Subcutaneous adipose tissue (tissue), 4 donors: ENCODE measurements around the gene DSTN. TPM values are rescaled to one million over a fixed set of nuclear protein-coding genes. Genes with fewer than 3 reads are reported as not detected.

ENCODE experiments used
- CTCF ChIP-seq: fragments of 450-650 bp; IDR thresholded peaks from one replicate; pipeline ENCODE4 v1.5.1; 2016; ENCODE audit warnings: low read depth, mild to moderate bottlenecking, control low read depth, antibody characterized with exemption, moderate library complexity
- total RNA-seq, 4 donors: library from RNA; depleted of rRNA; stranded (reverse); fragments of >200 nt; gene quantifications; one replicate each; pipeline ENCODE4 v1.1.0, GENCODE V29; 2016

Gene DSTN
- total RNA-seq, 4 donors from 2014 or later: 177 to 276 (median 212) TPM

DNA sequence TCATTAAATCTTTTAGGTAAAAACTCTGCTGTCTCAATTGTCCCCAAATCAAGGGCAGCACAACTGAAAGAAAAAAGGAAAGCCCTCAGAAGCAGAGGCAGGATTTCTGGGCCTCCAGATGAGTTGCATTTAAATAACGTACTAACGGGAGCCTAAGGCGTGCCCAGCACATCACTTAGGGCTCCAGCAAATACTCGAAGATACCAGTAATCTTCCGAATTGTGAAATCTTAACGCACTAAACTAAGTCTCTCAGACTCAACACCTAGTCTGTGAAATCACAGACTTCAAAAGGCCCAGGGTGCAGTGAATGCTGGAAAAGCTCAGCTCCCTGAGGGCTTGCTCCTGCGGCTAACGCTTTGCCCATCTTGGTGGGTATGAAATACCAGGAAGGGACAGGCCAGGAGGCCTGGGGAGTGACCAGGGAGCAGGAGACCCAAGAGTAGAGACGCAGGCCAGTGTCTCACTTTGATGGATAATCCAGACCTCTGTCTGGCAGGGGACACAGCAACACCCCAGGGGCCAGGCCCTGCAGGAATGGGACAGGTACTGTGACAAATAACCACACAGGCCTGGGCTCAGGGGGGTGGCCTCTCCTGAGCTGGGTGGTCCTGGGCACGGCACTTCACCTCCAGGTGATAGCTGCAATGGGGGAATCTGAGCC, 75.8 kb downstream of the DSTN start:
- no peak for TF ChIP-seq CTCF

DNA sequence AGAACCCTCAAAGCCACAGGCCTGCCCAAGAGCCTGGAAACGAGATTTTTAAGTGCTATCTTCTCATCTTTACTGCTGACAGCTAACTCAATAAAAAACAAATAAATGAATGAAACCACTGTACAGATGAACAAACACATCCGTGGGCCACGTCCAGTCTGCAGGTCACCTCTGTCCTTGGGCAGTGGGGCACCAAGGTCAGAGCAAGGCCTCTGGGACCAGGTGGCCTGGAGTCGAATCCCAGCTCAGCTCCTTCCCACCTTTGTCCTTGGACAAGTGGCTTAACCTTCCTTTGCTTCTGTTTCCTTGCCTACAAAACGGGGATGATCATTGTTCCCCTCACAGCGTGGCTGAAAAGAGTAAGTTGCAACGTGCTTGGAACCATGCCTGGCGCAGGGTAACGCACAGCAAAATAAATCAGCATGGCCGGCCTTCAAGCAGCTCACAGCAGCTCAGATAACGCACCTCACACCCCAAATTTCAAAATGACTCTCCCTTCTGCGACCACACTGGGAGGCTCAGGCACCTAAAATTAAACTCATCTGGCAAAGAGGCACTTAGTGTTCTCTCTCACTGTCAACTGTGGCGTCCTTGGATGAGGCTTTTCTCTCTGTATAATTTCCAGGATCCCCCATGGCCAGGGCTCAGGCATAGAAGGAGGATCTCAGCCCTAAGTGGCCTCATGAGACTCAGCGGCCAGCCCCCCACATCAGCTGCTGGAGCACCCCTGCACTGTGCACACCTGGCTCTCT, 76.5 kb downstream of the DSTN start:
- no peak for TF ChIP-seq CTCF

DNA sequence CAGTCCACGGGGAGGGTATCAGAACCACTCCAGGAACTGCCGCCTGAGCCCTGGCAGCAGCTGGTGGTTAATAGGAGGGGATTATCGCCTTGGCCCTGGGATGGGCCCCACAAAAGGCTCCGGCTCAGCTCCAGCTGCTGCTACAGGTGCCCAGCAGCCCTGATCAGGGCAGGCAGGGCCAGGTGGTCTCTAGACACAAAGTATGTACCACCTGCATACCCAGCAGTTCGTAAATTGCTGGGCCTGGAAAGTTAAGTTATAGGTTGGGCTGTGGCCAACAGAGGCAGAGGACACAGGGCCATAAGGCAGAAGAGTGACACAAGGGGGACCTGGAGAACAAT, 77.1 kb downstream of the DSTN start:
- no peak for TF ChIP-seq CTCF

DNA sequence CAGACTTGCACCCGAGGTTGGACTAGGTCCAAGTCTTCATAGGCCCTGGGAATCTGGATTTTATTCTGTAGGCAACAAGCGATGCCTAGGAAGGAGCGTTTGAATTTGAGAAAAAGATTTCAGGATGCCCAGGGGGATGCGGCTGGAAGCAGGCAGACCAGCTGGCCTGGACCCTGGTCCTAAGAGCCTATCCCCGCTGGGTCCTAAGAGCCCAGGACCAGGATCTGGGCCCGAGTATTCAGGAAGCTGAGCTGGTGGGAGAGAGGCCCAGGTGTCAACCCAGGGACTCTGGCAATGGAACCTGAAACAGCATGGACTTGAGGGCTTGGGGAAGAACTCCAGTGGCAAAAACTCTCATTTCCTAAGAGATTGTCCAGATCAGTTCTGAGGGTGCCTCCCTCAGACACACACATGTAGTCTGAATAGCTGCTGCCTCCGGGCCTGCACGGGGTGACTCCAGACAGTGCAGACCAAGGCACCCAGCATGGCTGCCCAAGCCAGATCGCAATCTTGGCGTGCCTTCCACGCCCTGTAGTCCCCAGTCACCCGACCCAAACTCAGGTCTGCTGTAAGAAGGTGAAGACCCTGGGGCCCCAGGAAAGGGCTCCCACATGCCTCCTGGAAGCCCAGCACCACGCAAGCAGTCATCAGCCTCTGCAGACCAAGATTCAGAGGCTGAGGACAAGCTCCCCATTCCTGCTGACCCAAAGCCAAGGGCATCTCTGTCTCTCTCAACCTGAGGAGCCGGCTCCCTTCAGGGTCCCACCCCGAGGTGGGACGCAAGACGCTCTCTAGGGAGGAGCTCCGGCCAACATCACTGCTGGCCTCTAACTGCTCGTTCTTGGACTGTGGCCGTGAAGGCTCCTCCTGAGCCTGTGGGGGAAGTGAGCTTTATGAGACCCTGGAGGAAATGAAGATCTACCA, 77.8 kb downstream of the DSTN start:
- TF ChIP-seq CTCF: no peak

DNA sequence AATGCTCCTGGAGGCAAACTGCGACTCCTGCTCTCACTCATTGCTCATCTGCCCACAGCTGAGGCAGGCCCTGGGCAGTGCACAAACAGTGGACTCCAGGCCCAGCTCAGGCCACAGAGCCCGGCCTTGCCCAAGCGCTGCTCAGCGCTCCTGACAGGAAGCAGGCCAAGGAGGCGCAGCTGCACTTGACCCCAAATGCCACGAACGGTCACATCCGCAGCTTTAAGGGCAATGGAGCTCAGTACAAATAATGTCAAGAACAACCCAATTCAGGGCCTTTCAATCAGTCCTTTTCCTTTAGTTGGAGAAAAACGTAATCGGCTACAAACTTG, 78.4 kb downstream of the DSTN start:
- TF ChIP-seq CTCF: no peak

- no peak for TF ChIP-seq CTCF
Measured at GRCh38 chr20:17648791-17649730, 79.2 kb downstream of the DSTN start.
